Measurements from ENCODE around the gene PDGFC.

DNA sequence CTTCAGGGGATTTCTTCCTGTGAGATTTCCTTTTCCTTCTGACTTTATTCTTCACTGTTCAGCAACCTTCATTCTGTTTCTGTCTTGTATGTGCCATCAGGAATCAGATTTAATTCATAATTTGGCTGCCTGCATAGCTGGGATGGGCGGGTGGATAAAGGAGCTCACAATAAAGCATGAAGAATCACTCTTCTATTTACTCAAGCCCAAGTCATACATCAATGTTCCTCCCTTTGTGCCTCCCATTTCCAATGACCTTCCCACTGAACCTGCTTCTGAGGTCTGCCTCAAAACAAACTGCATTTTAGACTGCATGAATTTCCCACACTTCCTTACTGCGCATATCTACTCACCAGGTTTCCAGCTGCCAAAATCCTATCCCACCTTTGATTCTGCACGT lies 14.0 kb downstream of the PDGFC start:
- TF ChIP-seq ATF6 (CRISPR knock-in tag; conservative IDR thresholded peaks at IDR 0.05) = no peak
- TF ChIP-seq POLR2AphosphoS5 (IDR thresholded peaks at IDR 0.05; ENCODE audit: low read depth, low read length) = no peak
- TF ChIP-seq MAFK (conservative IDR thresholded peaks at IDR 0.05 in 1 of 2, IDR thresholded peaks at IDR 0.05 in 1 of 2; ENCODE audit: low read length in 2 of 2) = no peak
- no peak for TF ChIP-seq ZNF274 (CRISPR knock-in tag; IDR thresholded peaks at IDR 0.05)

All from HepG2 (cell line).